ENCODE measurements around the gene CBLN3. TPM values are rescaled to one million over a fixed set of nuclear protein-coding genes. Genes with fewer than 3 reads are reported as not detected.

The CBLN3 gene
- total and polyA plus RNA-seq, 4 donors: 1.3 to 10.2 (median 5.0) TPM

- WGBS, 2 donors: 80 to 81% methylated on average over 4 of the region's 4 CpGs
- no peak for ATAC-seq (ENCODE audit: low FRiP score)
Measured at GRCh38 chr14:24384169-24384568, 45.3 kb downstream of the CBLN3 start.

GRCh38 chr14:24382064-24382371 lies 47.5 kb downstream of the CBLN3 start:
- intact Hi-C loops (cut with DNase I): no loop called here
- Histone ChIP-seq H3K27ac (ENCODE audit: low read depth in 1 of 2, low read length in 2 of 2) (no peak overlapping the region), H3K9me3 (ENCODE audit: control insufficient read depth, low read length) (no peaks in the 10 kb centered on the region), H3K4me1 (ENCODE audit: control insufficient read depth in 1 of 2, insufficient read depth in 2 of 2, low read length in 2 of 2) (no peaks in the 10 kb centered on the region), H3K4me3 (ENCODE audit: low read length in 2 of 2) (no peak overlapping the region), H3K27me3 (ENCODE audit: control insufficient read depth in 1 of 2, insufficient read depth in 2 of 2, low read length in 1 of 2) (no peaks in the 10 kb centered on the region), H3K36me3 (ENCODE audit: control insufficient read depth in 1 of 2, insufficient read depth in 2 of 2, low read length in 1 of 2) (no peaks in the 10 kb centered on the region)
- no peak for DNase-seq
- no peak for ATAC-seq (ENCODE audit: low FRiP score)
- WGBS, 2 donors: 47 to 52% methylated on average over 4 of the region's 4 CpGs

More at GRCh38 chr14:24384169-24384568, 45.3 kb downstream of the CBLN3 start:
- DNase-seq: no peak
- Histone ChIP-seq H3K27me3 (ENCODE audit: control insufficient read depth in 1 of 2, insufficient read depth in 2 of 2, low read length in 1 of 2) (no peaks in the 10 kb centered on the region), H3K9me3 (ENCODE audit: control insufficient read depth, low read length) (no peaks in the 10 kb centered on the region), H3K27ac (ENCODE audit: low read depth in 1 of 2, low read length in 2 of 2) (no peak overlapping the region), H3K36me3 (ENCODE audit: control insufficient read depth in 1 of 2, insufficient read depth in 2 of 2, low read length in 1 of 2) (no peaks in the 10 kb centered on the region), H3K4me3 (ENCODE audit: low read length in 2 of 2) (no peak overlapping the region), H3K4me1 (ENCODE audit: control insufficient read depth in 1 of 2, insufficient read depth in 2 of 2, low read length in 2 of 2) (no peaks in the 10 kb centered on the region)
- intact Hi-C loops (cut with DNase I): no loop called here

- DNase-seq: no peak
- H3K27ac ChIP-seq (ENCODE audit: low read depth in 1 of 2, low read length in 2 of 2): no peak overlapping the region
- H3K4me3 ChIP-seq (ENCODE audit: low read length in 2 of 2): no peak overlapping the region
- H3K36me3 ChIP-seq (ENCODE audit: control insufficient read depth in 1 of 2, insufficient read depth in 2 of 2, low read length in 1 of 2): no peaks in the 10 kb centered on the region
- H3K9me3 ChIP-seq (ENCODE audit: control insufficient read depth, low read length): no peaks in the 10 kb centered on the region
- H3K4me1 ChIP-seq (ENCODE audit: control insufficient read depth in 1 of 2, insufficient read depth in 2 of 2, low read length in 2 of 2): no peaks in the 10 kb centered on the region
- no peak for ATAC-seq (ENCODE audit: low FRiP score)
- intact Hi-C loops (cut with DNase I): no loop called here
- WGBS, 2 donors: 87 to 90% methylated on average over 8 of the region's 8 CpGs
- H3K27me3 ChIP-seq (ENCODE audit: control insufficient read depth in 1 of 2, insufficient read depth in 2 of 2, low read length in 1 of 2): no peaks in the 10 kb centered on the region
Measured at GRCh38 chr14:24381363-24382063, 48.0 kb downstream of the CBLN3 start.

GRCh38 chr14:24379907-24380730 lies 49.3 kb downstream of the CBLN3 start:
- Histone ChIP-seq H3K27ac (ENCODE audit: low read depth in 1 of 2, low read length in 2 of 2) (no peak overlapping the region), H3K27me3 (ENCODE audit: control insufficient read depth in 1 of 2, insufficient read depth in 2 of 2, low read length in 1 of 2) (no peaks in the 10 kb centered on the region), H3K36me3 (ENCODE audit: control insufficient read depth in 1 of 2, insufficient read depth in 2 of 2, low read length in 1 of 2) (no peaks in the 10 kb centered on the region), H3K4me1 (ENCODE audit: control insufficient read depth in 1 of 2, insufficient read depth in 2 of 2, low read length in 2 of 2) (no peaks in the 10 kb centered on the region), H3K4me3 (ENCODE audit: low read length in 2 of 2) (no peak overlapping the region), H3K9me3 (ENCODE audit: control insufficient read depth, low read length) (no peaks in the 10 kb centered on the region)
- 73 to 78% methylated on average over 15 of the region's 15 CpGs for WGBS, 2 donors
- ATAC-seq (ENCODE audit: low FRiP score): no peak
- intact Hi-C loops (cut with DNase I): no loop called here
- DNase-seq: no peak

GRCh38 chr14:24378981-24379906 lies 50.2 kb downstream of the CBLN3 start:
- DNase-seq: no peak
- H3K27ac ChIP-seq (ENCODE audit: low read depth in 1 of 2, low read length in 2 of 2): no peak overlapping the region
- no peaks in the 10 kb centered on the region for H3K9me3 ChIP-seq (ENCODE audit: control insufficient read depth, low read length)
- H3K4me3 ChIP-seq (ENCODE audit: low read length in 2 of 2): no peak overlapping the region
- no peaks in the 10 kb centered on the region for H3K4me1 ChIP-seq (ENCODE audit: control insufficient read depth in 1 of 2, insufficient read depth in 2 of 2, low read length in 2 of 2)
- intact Hi-C loops (cut with DNase I): no loop called here
- no peaks in the 10 kb centered on the region for H3K27me3 ChIP-seq (ENCODE audit: control insufficient read depth in 1 of 2, insufficient read depth in 2 of 2, low read length in 1 of 2)
- WGBS, 2 donors: 62 to 70% methylated on average over 7 of the region's 7 CpGs
- ATAC-seq (ENCODE audit: low FRiP score): no peak
- no peaks in the 10 kb centered on the region for H3K36me3 ChIP-seq (ENCODE audit: control insufficient read depth in 1 of 2, insufficient read depth in 2 of 2, low read length in 1 of 2)

GRCh38 chr14:24378327-24378726 lies 51.1 kb downstream of the CBLN3 start:
- Histone ChIP-seq H3K27me3 (ENCODE audit: control insufficient read depth in 1 of 2, insufficient read depth in 2 of 2, low read length in 1 of 2) (no peaks in the 10 kb centered on the region), H3K36me3 (ENCODE audit: control insufficient read depth in 1 of 2, insufficient read depth in 2 of 2, low read length in 1 of 2) (no peaks in the 10 kb centered on the region), H3K4me3 (ENCODE audit: low read length in 2 of 2) (no peak overlapping the region), H3K27ac (ENCODE audit: low read depth in 1 of 2, low read length in 2 of 2) (no peak overlapping the region), H3K9me3 (ENCODE audit: control insufficient read depth, low read length) (no peaks in the 10 kb centered on the region), H3K4me1 (ENCODE audit: control insufficient read depth in 1 of 2, insufficient read depth in 2 of 2, low read length in 2 of 2) (no peaks in the 10 kb centered on the region)
- DNase-seq (no peak), ATAC-seq (ENCODE audit: low FRiP score) (no peak)
- WGBS, 2 donors: 73 to 76% methylated on average over 3 of the region's 3 CpGs
- intact Hi-C loops (cut with DNase I): no loop called here

GRCh38 chr14:24377657-24378056 lies 51.8 kb downstream of the CBLN3 start:
- no peaks in the 10 kb centered on the region for H3K36me3 ChIP-seq (ENCODE audit: control insufficient read depth in 1 of 2, insufficient read depth in 2 of 2, low read length in 1 of 2)
- no peak for ATAC-seq (ENCODE audit: low FRiP score)
- 32 to 63% methylated on average over 2 of the region's 2 CpGs for WGBS, 2 donors

GRCh38 chr14:24377126-24377525 lies 52.3 kb downstream of the CBLN3 start:
- H3K36me3 ChIP-seq (ENCODE audit: control insufficient read depth in 1 of 2, insufficient read depth in 2 of 2, low read length in 1 of 2): no peaks in the 10 kb centered on the region
- ATAC-seq (ENCODE audit: low FRiP score) (no peak), DNase-seq (no peak)
- 81 to 83% methylated on average over 7 of the region's 7 CpGs for WGBS, 2 donors
- H3K27me3 ChIP-seq (ENCODE audit: control insufficient read depth in 1 of 2, insufficient read depth in 2 of 2, low read length in 1 of 2): no peaks in the 10 kb centered on the region
- intact Hi-C loops (cut with DNase I): no loop called here
- no peak overlapping the region for H3K4me3 ChIP-seq (ENCODE audit: low read length in 2 of 2)
- no peak overlapping the region for H3K27ac ChIP-seq (ENCODE audit: low read depth in 1 of 2, low read length in 2 of 2)
- no peaks in the 10 kb centered on the region for H3K4me1 ChIP-seq (ENCODE audit: control insufficient read depth in 1 of 2, insufficient read depth in 2 of 2, low read length in 2 of 2)
- H3K9me3 ChIP-seq (ENCODE audit: control insufficient read depth, low read length): no peaks in the 10 kb centered on the region

More at GRCh38 chr14:24377657-24378056, 51.8 kb downstream of the CBLN3 start:
- intact Hi-C loops (cut with DNase I): no loop called here
- DNase-seq: no peak
- H3K9me3 ChIP-seq (ENCODE audit: control insufficient read depth, low read length): no peaks in the 10 kb centered on the region
- H3K4me1 ChIP-seq (ENCODE audit: control insufficient read depth in 1 of 2, insufficient read depth in 2 of 2, low read length in 2 of 2): no peaks in the 10 kb centered on the region
- no peak overlapping the region for H3K4me3 ChIP-seq (ENCODE audit: low read length in 2 of 2)
- no peak overlapping the region for H3K27ac ChIP-seq (ENCODE audit: low read depth in 1 of 2, low read length in 2 of 2)
- no peaks in the 10 kb centered on the region for H3K27me3 ChIP-seq (ENCODE audit: control insufficient read depth in 1 of 2, insufficient read depth in 2 of 2, low read length in 1 of 2)

Measured in aorta (tissue), 5 donors.